ENCODE data around the gene CPXM2. TPM values are rescaled to one million over a fixed set of nuclear protein-coding genes. Genes with fewer than 3 reads are reported as not detected.

CPXM2 gene
- polyA plus RNA-seq, 1 of the 3 experiments (the other 2 are of a cell fraction): not detected

GRCh38 chr10:123906884-123907652 is 15.5 kb upstream of the CPXM2 start:
- H3K9me2 ChIP-seq: no peaks in the 10 kb centered on the region
- POLR2A ChIA-PET: no interaction called here
- H3K4me2 ChIP-seq: no peak overlapping the region
- CTCF ChIA-PET: no interaction called here
- no peak for TF ChIP-seq MEF2A (IDR thresholded peaks at IDR 0.05; ENCODE audit: borderline replicate concordance, low read depth)
- no peak for TF ChIP-seq TCF12 (IDR thresholded peaks at IDR 0.05)
- TF ChIP-seq IRF3 (IDR thresholded peaks at IDR 0.05; ENCODE audit: low read depth, low read length): no peak
- no peak for TF ChIP-seq FOXM1 (IDR thresholded peaks at IDR 0.05; ENCODE audit: low read depth)
- TF ChIP-seq RXRA (IDR thresholded peaks at IDR 0.05; ENCODE audit: borderline replicate concordance, low read depth): no peak
- TF ChIP-seq PBX3 (IDR thresholded peaks at IDR 0.05): no peak
- TF ChIP-seq GATA2 (CRISPR knock-in tag; IDR thresholded peaks at IDR 0.05): no peak
- no peak for TF ChIP-seq JUND (IDR thresholded peaks at IDR 0.05)
- TF ChIP-seq YY1 (IDR thresholded peaks at IDR 0.05; ENCODE audit: low read depth): no peak
- TF ChIP-seq ZBTB33 (IDR thresholded peaks at IDR 0.05; ENCODE audit: borderline replicate concordance, low read depth): no peak
- no peak for TF ChIP-seq FOSL2 (IDR thresholded peaks at IDR 0.05; ENCODE audit: borderline replicate concordance, low read depth)
- TF ChIP-seq FOXJ3 (CRISPR knock-in tag; IDR thresholded peaks at IDR 0.05): no peak
- no peak for TF ChIP-seq TAF1 (IDR thresholded peaks at IDR 0.05; ENCODE audit: borderline replicate concordance, low read depth, low read length)
- TF ChIP-seq CHD2 (IDR thresholded peaks at IDR 0.05; ENCODE audit: low read length, partially characterized antibody): no peak
- TF ChIP-seq EP300 (IDR thresholded peaks at IDR 0.05; ENCODE audit: borderline replicate concordance in 1 of 2, low read depth in 1 of 2, low read length in 1 of 2): no peak
- no peak for TF ChIP-seq EZH2phosphoT487 (IDR thresholded peaks at IDR 0.05; ENCODE audit: borderline replicate concordance, low read depth)
- TF ChIP-seq POLR2AphosphoS5 (IDR thresholded peaks at IDR 0.05; ENCODE audit: low read depth, low read length): no peak
- no peak for TF ChIP-seq GABPA (IDR thresholded peaks at IDR 0.05; ENCODE audit: low read depth)
- no peak for TF ChIP-seq RAD21 (IDR thresholded peaks at IDR 0.05; ENCODE audit: low read length)
- WGBS (ENCODE audit: low lambda C conversion rate): 29% methylated on average over 14 of the region's 14 CpGs
- no peaks in the 10 kb centered on the region for H3K79me2 ChIP-seq (ENCODE audit: insufficient read depth)
- H4K20me1 ChIP-seq (ENCODE audit: insufficient read depth): no peaks in the 10 kb centered on the region
- no peak for DNase-seq
- H3K4me1 ChIP-seq (ENCODE audit: control insufficient read depth in 1 of 2, insufficient read depth in 2 of 2, low read depth in 1 of 2, low read length in 1 of 2): no peaks in the 10 kb centered on the region; a peak in 1 of 4 replicates
- H3K36me3 ChIP-seq (replicated peaks in 1 of 2; ENCODE audit: control insufficient read depth in 1 of 2, insufficient read depth in 2 of 2, low read length in 1 of 2): no peaks in the 10 kb centered on the region
- H3F3A ChIP-seq (replicated peaks; ENCODE audit: insufficient read depth): no peaks in the 10 kb centered on the region
- H3K9ac ChIP-seq: no peak overlapping the region
- no peak overlapping the region for H3K27ac ChIP-seq (ENCODE audit: low read depth in 2 of 2, low read length in 1 of 2)
- no peak overlapping the region for H2AFZ ChIP-seq (ENCODE audit: low read depth)
- no peaks in the 10 kb centered on the region for H3K27me3 ChIP-seq (ENCODE audit: insufficient read depth)
- H3K4me3 ChIP-seq (ENCODE audit: low read depth in 2 of 2, low read length in 1 of 2): no peak overlapping the region
- H3K9me3 ChIP-seq: no peaks in the 10 kb centered on the region

All from SK-N-SH (cell line).